ENCODE results near the gene KPTN. TPM values are rescaled to one million over a fixed set of nuclear protein-coding genes. Genes with fewer than 3 reads are reported as not detected.

The KPTN gene
- total and polyA plus RNA-seq, 2 experiments from 2014 or later, result 3.1 to 9.6 TPM

GRCh38 chr19:47430041-47430802, 53.8 kb downstream of the KPTN start:
- WGBS, 2 experiments (ENCODE audit: low coverage in 1 of 2, low lambda C conversion rate in 2 of 2, missing lambda C conversion rate in 2 of 2), result 11% methylated on average over 58 to 69 of the region's 69 CpGs
- Histone ChIP-seq H3K4me1 (ENCODE audit: insufficient read depth) (peaks cover 6% of the 10 kb centered on the region; the same call in 1 of the 2 replicates), H4K20me1 (ENCODE audit: insufficient read depth) (no peaks in the 10 kb centered on the region), H3K4me2 (ENCODE audit: unreplicated experiment) (peak overlapping the region; percentile 32), H3K36me3 (ENCODE audit: low read depth) (no peaks in the 10 kb centered on the region), H2AFZ (peak overlapping the region; percentile 77), H3K27ac (no peak overlapping the region), H3K27me3 (replicated peaks; ENCODE audit: insufficient read depth) (no peaks in the 10 kb centered on the region), H3K9me2 (ENCODE audit: insufficient read depth) (no peaks in the 10 kb centered on the region), H3K9me3 (ENCODE audit: low read depth) (no peaks in the 10 kb centered on the region), H3K79me2 (ENCODE audit: insufficient read depth) (no peaks in the 10 kb centered on the region), H3K4me3 (peak overlapping the region; percentile 13; the same call in 1 of the 2 replicates), H3F3A (ENCODE audit: insufficient read depth) (peaks cover 8% of the 10 kb centered on the region), H3K9ac (peak overlapping the region; percentile 46)
- TF ChIP-seq EZH2 (IDR thresholded peaks at IDR 0.05; ENCODE audit: insufficient read depth, poor library complexity, severe bottlenecking) (no peak), EZH2phosphoT487 (IDR thresholded peaks at IDR 0.05; ENCODE audit: insufficient read depth, low read depth) (no peak)
- in situ Hi-C loops (cut with MboI), result no loop called here
- peak; percentile 88 for DNase-seq

- TF ChIP-seq EZH2phosphoT487 (IDR thresholded peaks at IDR 0.05; ENCODE audit: insufficient read depth, low read depth), result no peak
- no peak for TF ChIP-seq EZH2 (IDR thresholded peaks at IDR 0.05; ENCODE audit: insufficient read depth, poor library complexity, severe bottlenecking)
- no peak for DNase-seq
- H3K9me3 ChIP-seq (ENCODE audit: low read depth), result no peaks in the 10 kb centered on the region
- H3K9me2 ChIP-seq (ENCODE audit: insufficient read depth), result no peaks in the 10 kb centered on the region
- peaks cover 6% of the 10 kb centered on the region; the same call in 1 of the 2 replicates for H3K4me1 ChIP-seq (ENCODE audit: insufficient read depth)
- no peaks in the 10 kb centered on the region for H3K79me2 ChIP-seq (ENCODE audit: insufficient read depth)
- no peak overlapping the region for H3K4me2 ChIP-seq (ENCODE audit: unreplicated experiment)
- H3K9ac ChIP-seq, result no peak overlapping the region; the same call in 1 of the 2 replicates
- H3F3A ChIP-seq (ENCODE audit: insufficient read depth), result peaks cover 8% of the 10 kb centered on the region
- H3K27me3 ChIP-seq (replicated peaks; ENCODE audit: insufficient read depth), result 0 out of 2 replicates have a peak, but pooled peaks cover 5% of the 10 kb centered on the region
- WGBS, 2 experiments (ENCODE audit: low coverage in 1 of 2, low lambda C conversion rate in 2 of 2, missing lambda C conversion rate in 2 of 2), result 27 to 33% methylated on average over 16 to 20 of the region's 20 CpGs
- in situ Hi-C loops (cut with MboI), result no loop called here
- peak overlapping the region; percentile 77 for H2AFZ ChIP-seq
- H3K36me3 ChIP-seq (ENCODE audit: low read depth), result no peaks in the 10 kb centered on the region
- no peak overlapping the region for H3K4me3 ChIP-seq
- no peaks in the 10 kb centered on the region for H4K20me1 ChIP-seq (ENCODE audit: insufficient read depth)
- no peak overlapping the region for H3K27ac ChIP-seq
Observed at GRCh38 chr19:47429140-47429793, 54.8 kb downstream of the KPTN start.

- Histone ChIP-seq H4K20me1 (ENCODE audit: insufficient read depth) (no peaks in the 10 kb centered on the region), H3K4me2 (ENCODE audit: unreplicated experiment) (peak overlapping the region; percentile 89), H3K9ac (peak overlapping the region; percentile 42), H3K36me3 (ENCODE audit: low read depth) (no peaks in the 10 kb centered on the region), H3K79me2 (ENCODE audit: insufficient read depth) (no peaks in the 10 kb centered on the region), H3F3A (ENCODE audit: insufficient read depth) (peaks cover 8% of the 10 kb centered on the region), H3K4me3 (peak overlapping the region; percentile 63), H3K27ac (peak overlapping the region; percentile 54), H3K27me3 (replicated peaks; ENCODE audit: insufficient read depth) (peaks cover 7% of the 10 kb centered on the region), H3K4me1 (ENCODE audit: insufficient read depth) (peaks cover 6% of the 10 kb centered on the region; the same call in 1 of the 2 replicates), H3K9me3 (ENCODE audit: low read depth) (no peaks in the 10 kb centered on the region), H2AFZ (peak overlapping the region; percentile 85), H3K9me2 (ENCODE audit: insufficient read depth) (no peaks in the 10 kb centered on the region)
- 2 to 6% methylated on average over 22 to 27 of the region's 27 CpGs for WGBS, 2 experiments (ENCODE audit: low coverage in 1 of 2, low lambda C conversion rate in 2 of 2, missing lambda C conversion rate in 2 of 2)
- in situ Hi-C loops (cut with MboI), result no loop called here
- peak; percentile 100 for DNase-seq
- no peak for TF ChIP-seq EZH2phosphoT487 (IDR thresholded peaks at IDR 0.05; ENCODE audit: insufficient read depth, low read depth)
- TF ChIP-seq EZH2 (IDR thresholded peaks at IDR 0.05; ENCODE audit: insufficient read depth, poor library complexity, severe bottlenecking), result no peak
Observed at GRCh38 chr19:47428177-47428894, 55.7 kb downstream of the KPTN start.
